Stimulated activated CD4-positive, alpha-beta T cell treated with anti-CD3 and anti-CD28 coated beads, Interleukin-4, amount 100 ng/mL, for 24 hours (primary cell): ENCODE data around the gene CEP70.
"Not testable (repeated sequence)": the region's sequence is repeated elsewhere in the genome, so short reads cannot be mapped to it uniquely, and the experiment has no call there.

Source experiments
- DNase-seq: peaks from one replicate; pipeline ENCODE4 v3.0.0-alpha.2; 2020

Gene CEP70

GRCh38 chr3:138594150-138594934, at the start of gene CEP70:
TSS of gene CEP70 (minus strand) at chr3:138594260. CDS start at chr3:138572927, 21,333 bp downstream.
- DNase-seq = peak; percentile 87

- no peak for DNase-seq
Measured at GRCh38 chr3:138642927-138643253, 48.8 kb upstream of the CEP70 start.

- no peak for DNase-seq
Measured at GRCh38 chr3:138642226-138642926, 48.3 kb upstream of the CEP70 start.

- DNase-seq = no peak
Measured at GRCh38 chr3:138640537-138640936, 46.5 kb upstream of the CEP70 start.

GRCh38 chr3:138638641-138639040, 44.6 kb upstream of the CEP70 start:
- no peak for DNase-seq

- no peak for DNase-seq
Measured at GRCh38 chr3:138629526-138629925, 35.5 kb upstream of the CEP70 start.

- no peak for DNase-seq
Measured at GRCh38 chr3:138625707-138626365, 31.8 kb upstream of the CEP70 start.

- no peak for DNase-seq
Measured at GRCh38 chr3:138624518-138624917, 30.5 kb upstream of the CEP70 start.

- DNase-seq = no peak
Measured at GRCh38 chr3:138620431-138620830, 26.4 kb upstream of the CEP70 start.

- DNase-seq = no peak
Measured at GRCh38 chr3:138615462-138615861, 21.4 kb upstream of the CEP70 start.

- no peak for DNase-seq
Measured at GRCh38 chr3:138609898-138610266, 15.8 kb upstream of the CEP70 start.

- peak; percentile 66 for DNase-seq
Measured at GRCh38 chr3:138608322-138609135, 14.5 kb upstream of the CEP70 start, which contains the start of gene FAIM. TSS of gene FAIM (plus strand) at chr3:138608771. CDS start at chr3:138619727, 10,956 bp downstream.

- not testable (repeated sequence) for DNase-seq
Measured at GRCh38 chr3:138604106-138604595, 10.1 kb upstream of the CEP70 start.

GRCh38 chr3:138601661-138602060, 7.6 kb upstream of the CEP70 start:
- DNase-seq = not testable (repeated sequence)

- no peak for DNase-seq
Measured at GRCh38 chr3:138600100-138600745, 6.2 kb upstream of the CEP70 start.

GRCh38 chr3:138598534-138598933, 4.5 kb upstream of the CEP70 start:
- DNase-seq = no peak

GRCh38 chr3:138597186-138597976, 3.3 kb upstream of the CEP70 start:
- not testable (repeated sequence) for DNase-seq

GRCh38 chr3:138594935-138595610, 1.0 kb upstream of the CEP70 start:
- DNase-seq = no peak

- no peak for DNase-seq
Measured at GRCh38 chr3:138593488-138594149, 441 bp downstream of the CEP70 start.

GRCh38 chr3:138591392-138591791, 2.7 kb downstream of the CEP70 start:
- no peak for DNase-seq
